Measurements from ENCODE around the gene IFFO2. TPM values are rescaled to one million over a fixed set of nuclear protein-coding genes. Genes with fewer than 3 reads are reported as not detected.
A peak's percentile ranks its signal among the peaks of the same experiment; 100 is the strongest.

The IFFO2 gene
- total and polyA plus RNA-seq, 10 of the 15 experiments (the other 5 are each of a cell fraction or from before 2014, with no cell fraction given), result 1.2 to 18.4 (median 6.7) TPM

DNA sequence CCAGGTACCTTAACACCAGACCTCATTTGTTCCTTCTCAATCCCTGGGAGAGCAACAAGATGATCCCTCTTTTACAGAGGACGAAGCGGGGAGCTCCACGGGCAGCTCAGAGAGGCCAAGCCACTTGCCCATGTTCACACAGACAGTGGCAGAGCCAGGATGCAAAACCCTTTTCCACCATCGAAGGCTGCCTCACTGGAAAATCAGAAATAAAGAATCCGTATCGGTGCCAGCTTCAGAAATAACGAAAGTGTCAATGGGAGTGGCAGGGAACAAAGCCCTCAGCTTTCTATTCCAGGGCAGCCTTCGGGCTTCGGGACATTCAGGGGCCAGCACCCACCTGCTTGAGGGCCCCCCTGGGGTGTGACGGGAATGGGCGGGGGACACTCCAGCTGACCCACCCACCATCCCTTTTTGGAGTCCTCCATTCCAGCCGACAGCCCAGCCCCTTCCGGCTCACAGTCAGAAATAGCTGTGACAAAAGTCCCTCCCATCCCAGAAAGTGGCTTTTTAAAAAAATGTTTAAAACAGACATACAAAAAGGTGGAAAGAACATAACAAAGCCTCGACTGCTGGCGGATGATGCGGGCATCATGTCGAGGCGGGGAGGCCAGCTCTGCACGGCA lies 6.0 kb downstream of the IFFO2 start:
- BruUV-seq (replicated peaks), result no TSS peak
- H4K20me1 ChIP-seq (ENCODE audit: control insufficient read depth, insufficient read depth), result 0 out of 2 replicates have a peak, but pooled peaks cover 2% of the 10 kb centered on the region
- in situ Hi-C loops (cut with MboI) (no loop called here), intact Hi-C loops (cut with micrococcal nuclease; ENCODE audit: unreplicated experiment) (loop anchor here (1.0 to 10.0 kb wide), 3 partner anchors 24 to 254 kb away; no protein-coding TSS in a partner anchor)
- H3K9me3 ChIP-seq (replicated peaks; ENCODE audit: control insufficient read depth, insufficient read depth, low read length), result no peaks in the 10 kb centered on the region
- H3K27ac ChIP-seq (ENCODE audit: control insufficient read depth, insufficient read depth), result peak overlapping the region; percentile 99
- no peaks in the 10 kb centered on the region for H3K36me3 ChIP-seq (ENCODE audit: control insufficient read depth in 2 of 2, insufficient read depth in 2 of 2, low read length in 1 of 2)
- H3K4me1 ChIP-seq (ENCODE audit: control insufficient read depth, insufficient read depth, low read length), result peaks cover 63% of the 10 kb centered on the region
- peak overlapping the region; percentile 52 for H2AFZ ChIP-seq (ENCODE audit: control insufficient read depth, low read depth, low read length)
- no peak for FAIRE-seq
- POLR2A ChIA-PET, result interaction anchor here (0.6 to 5.8 kb wide), 5 partner anchors 9 to 48 kb away, joined by 3 to 96 read pairs (median 3); partner anchors contain the start of gene ALDH4A1
- peak overlapping the region; percentile 73 for H3K4me3 ChIP-seq
- SMC1A ChIA-PET (ENCODE audit: uncharacterized antibody, unreplicated experiment), result interaction anchor here (0.8 to 4.0 kb wide), 10 partner anchors 10 to 137 kb away, joined by 3 to 45 read pairs (median 4); partner anchors contain the start of gene ALDH4A1
- ATAC-seq, result peak; percentile 24
- CTCF ChIA-PET, result interaction anchor here (0.8 to 11.6 kb wide), 7 partner anchors 15 to 163 kb away, joined by 3 to 117 read pairs (median 15); partner anchors contain the start of gene ALDH4A1
- DNase-seq (ENCODE audit: low read depth, low spot score), result no peak
- RAD21 ChIA-PET (ENCODE audit: unreplicated experiment), result interaction anchor here (0.9 to 5.2 kb wide), 7 partner anchors 15 to 137 kb away, joined by 3 to 52 read pairs (median 9); partner anchors contain the start of gene ALDH4A1
- H3K4me2 ChIP-seq (ENCODE audit: control insufficient read depth, insufficient read depth), result peak overlapping the region; percentile 98
- H3K79me2 ChIP-seq (ENCODE audit: control insufficient read depth, insufficient read depth, low read length), result peaks cover 61% of the 10 kb centered on the region
- H3K27me3 ChIP-seq (replicated peaks in 1 of 2; ENCODE audit: control insufficient read depth in 2 of 2, insufficient read depth in 2 of 2, low read length in 1 of 2), result no peaks in the 10 kb centered on the region
- 8% methylated on average over 19 of the region's 19 CpGs for WGBS (ENCODE audit: insufficient coverage, insufficient replicate concordance, low lambda C conversion rate, missing lambda C conversion rate)
- peak overlapping the region; percentile 88 for H3K9ac ChIP-seq (ENCODE audit: control insufficient read depth, insufficient read depth, low read length)
- TF ChIP-seq, protein P1, sequence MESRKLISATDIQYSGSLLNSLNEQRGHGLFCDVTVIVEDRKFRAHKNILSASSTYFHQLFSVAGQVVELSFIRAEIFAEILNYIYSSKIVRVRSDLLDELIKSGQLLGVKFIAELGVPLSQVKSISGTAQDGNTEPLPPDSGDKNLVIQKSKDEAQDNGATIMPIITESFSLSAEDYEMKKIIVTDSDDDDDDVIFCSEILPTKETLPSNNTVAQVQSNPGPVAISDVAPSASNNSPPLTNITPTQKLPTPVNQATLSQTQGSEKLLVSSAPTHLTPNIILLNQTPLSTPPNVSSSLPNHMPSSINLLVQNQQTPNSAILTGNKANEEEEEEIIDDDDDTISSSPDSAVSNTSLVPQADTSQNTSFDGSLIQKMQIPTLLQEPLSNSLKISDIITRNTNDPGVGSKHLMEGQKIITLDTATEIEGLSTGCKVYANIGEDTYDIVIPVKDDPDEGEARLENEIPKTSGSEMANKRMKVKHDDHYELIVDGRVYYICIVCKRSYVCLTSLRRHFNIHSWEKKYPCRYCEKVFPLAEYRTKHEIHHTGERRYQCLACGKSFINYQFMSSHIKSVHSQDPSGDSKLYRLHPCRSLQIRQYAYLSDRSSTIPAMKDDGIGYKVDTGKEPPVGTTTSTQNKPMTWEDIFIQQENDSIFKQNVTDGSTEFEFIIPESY (IDR thresholded peaks at IDR 0.05), result no peak
- TF ChIP-seq BHLHE40 (IDR thresholded peaks at IDR 0.05; ENCODE audit: borderline replicate concordance in 1 of 2, low read depth in 2 of 2, low read length in 1 of 2), result no peak
- no peak for TF ChIP-seq SP1 (IDR thresholded peaks at IDR 0.05; ENCODE audit: low read depth, low read length)
- no peak for TF ChIP-seq SIN3A (IDR thresholded peaks at IDR 0.05; ENCODE audit: low read depth, low read length)
- no peak for TF ChIP-seq ATF7 (IDR thresholded peaks at IDR 0.05; ENCODE audit: low read depth)
- no peak for TF ChIP-seq ZZZ3 (IDR thresholded peaks at IDR 0.05; ENCODE audit: control insufficient read depth, insufficient read length, low read depth)
- TF ChIP-seq SREBF1 (IDR thresholded peaks at IDR 0.05; ENCODE audit: low read length), result no peak
- TF ChIP-seq YBX1 (IDR thresholded peaks at IDR 0.05), result no peak
- no peak for TF ChIP-seq IRF4 (IDR thresholded peaks at IDR 0.05; ENCODE audit: low read depth, low read length)
- no peak for TF ChIP-seq MXI1 (IDR thresholded peaks at IDR 0.05; ENCODE audit: low read depth, low read length)
- TF ChIP-seq, protein P2, sequence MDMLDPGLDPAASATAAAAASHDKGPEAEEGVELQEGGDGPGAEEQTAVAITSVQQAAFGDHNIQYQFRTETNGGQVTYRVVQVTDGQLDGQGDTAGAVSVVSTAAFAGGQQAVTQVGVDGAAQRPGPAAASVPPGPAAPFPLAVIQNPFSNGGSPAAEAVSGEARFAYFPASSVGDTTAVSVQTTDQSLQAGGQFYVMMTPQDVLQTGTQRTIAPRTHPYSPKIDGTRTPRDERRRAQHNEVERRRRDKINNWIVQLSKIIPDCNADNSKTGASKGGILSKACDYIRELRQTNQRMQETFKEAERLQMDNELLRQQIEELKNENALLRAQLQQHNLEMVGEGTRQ (IDR thresholded peaks at IDR 0.05; ENCODE audit: borderline replicate concordance, low read depth, low read length), result no peak
- TF ChIP-seq KLF5 (IDR thresholded peaks at IDR 0.05; ENCODE audit: partially characterized antibody), result no peak
- TF ChIP-seq BACH1 (IDR thresholded peaks at IDR 0.05; ENCODE audit: borderline replicate concordance), result no peak
- TF ChIP-seq, protein P3, sequence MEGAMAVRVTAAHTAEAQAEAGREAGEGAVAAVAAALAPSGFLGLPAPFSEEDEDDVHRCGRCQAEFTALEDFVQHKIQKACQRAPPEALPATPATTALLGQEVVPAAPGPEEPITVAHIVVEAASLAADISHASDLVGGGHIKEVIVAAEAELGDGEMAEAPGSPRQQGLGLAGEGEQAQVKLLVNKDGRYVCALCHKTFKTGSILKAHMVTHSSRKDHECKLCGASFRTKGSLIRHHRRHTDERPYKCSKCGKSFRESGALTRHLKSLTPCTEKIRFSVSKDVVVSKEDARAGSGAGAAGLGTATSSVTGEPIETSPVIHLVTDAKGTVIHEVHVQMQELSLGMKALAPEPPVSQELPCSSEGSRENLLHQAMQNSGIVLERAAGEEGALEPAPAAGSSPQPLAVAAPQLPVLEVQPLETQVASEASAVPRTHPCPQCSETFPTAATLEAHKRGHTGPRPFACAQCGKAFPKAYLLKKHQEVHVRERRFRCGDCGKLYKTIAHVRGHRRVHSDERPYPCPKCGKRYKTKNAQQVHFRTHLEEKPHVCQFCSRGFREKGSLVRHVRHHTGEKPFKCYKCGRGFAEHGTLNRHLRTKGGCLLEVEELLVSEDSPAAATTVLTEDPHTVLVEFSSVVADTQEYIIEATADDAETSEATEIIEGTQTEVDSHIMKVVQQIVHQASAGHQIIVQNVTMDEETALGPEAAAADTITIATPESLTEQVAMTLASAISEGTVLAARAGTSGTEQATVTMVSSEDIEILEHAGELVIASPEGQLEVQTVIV (IDR thresholded peaks at IDR 0.05; ENCODE audit: borderline replicate concordance, partially characterized antibody), result no peak
- TF ChIP-seq, protein P4, sequence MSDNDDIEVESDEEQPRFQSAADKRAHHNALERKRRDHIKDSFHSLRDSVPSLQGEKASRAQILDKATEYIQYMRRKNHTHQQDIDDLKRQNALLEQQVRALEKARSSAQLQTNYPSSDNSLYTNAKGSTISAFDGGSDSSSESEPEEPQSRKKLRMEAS (IDR thresholded peaks at IDR 0.05; ENCODE audit: low read depth, low read length), result no peak
- peak in 1 of 2 experiments; percentile 86; a peak in 2 of 4 replicates for TF ChIP-seq SRF (IDR thresholded peaks at IDR 0.05; ENCODE audit: low read depth in 2 of 2, low read length in 2 of 2)
- TF ChIP-seq, protein P5, sequence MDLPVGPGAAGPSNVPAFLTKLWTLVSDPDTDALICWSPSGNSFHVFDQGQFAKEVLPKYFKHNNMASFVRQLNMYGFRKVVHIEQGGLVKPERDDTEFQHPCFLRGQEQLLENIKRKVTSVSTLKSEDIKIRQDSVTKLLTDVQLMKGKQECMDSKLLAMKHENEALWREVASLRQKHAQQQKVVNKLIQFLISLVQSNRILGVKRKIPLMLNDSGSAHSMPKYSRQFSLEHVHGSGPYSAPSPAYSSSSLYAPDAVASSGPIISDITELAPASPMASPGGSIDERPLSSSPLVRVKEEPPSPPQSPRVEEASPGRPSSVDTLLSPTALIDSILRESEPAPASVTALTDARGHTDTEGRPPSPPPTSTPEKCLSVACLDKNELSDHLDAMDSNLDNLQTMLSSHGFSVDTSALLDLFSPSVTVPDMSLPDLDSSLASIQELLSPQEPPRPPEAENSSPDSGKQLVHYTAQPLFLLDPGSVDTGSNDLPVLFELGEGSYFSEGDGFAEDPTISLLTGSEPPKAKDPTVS (IDR thresholded peaks at IDR 0.05; ENCODE audit: low read depth, low read length), result no peak

Measured in GM12878 (cell line).